SK-N-SH (cell line): ENCODE measurements around the gene ZNF319. TPM values are rescaled to one million over a fixed set of nuclear protein-coding genes. Genes with fewer than 3 reads are reported as not detected.

Source experiments
- CTCF ChIA-PET: fragments of 300-600, 350-600 bp; formaldehyde crosslinking; extraction: SDS; loops from one replicate; lab custom pipeline; 2021; lab: Yijun Ruan, JAX
- POLR2A ChIA-PET: fragments of 350-600 bp; sonication (Branson Sonifier 250); formaldehyde crosslinking; extraction: SDS; loops from one replicate; lab custom pipeline; 2020; ENCODE audit warnings: antibody characterized with exemption, inconsistent platforms; lab: Yijun Ruan, JAX
- DNase-seq: peaks from one replicate; pipeline ENCODE4 v3.0.0; 2012
- H2AFZ ChIP-seq: fragments of 200-600 bp; sonication (generic); 2 replicates; pipeline ENCODE4 v1.8.1; 2016; ENCODE audit warnings: antibody characterized with exemption, mild to moderate bottlenecking, low read depth
- H3F3A ChIP-seq: fragments of 200-600 bp; sonication (generic); replicated peaks from 2 replicates; pipeline ENCODE3; 2016; ENCODE audit warnings: antibody characterized with exemption, mild to moderate bottlenecking; ENCODE audit not compliant: insufficient read depth
- H3K27ac ChIP-seq, 2 experiments: fragments of 200-500 bp in 1 of 2; fragments of 200-600 bp in 1 of 2; sonication (Bioruptor generic) in 1 of 2; sonication (generic), shearing (Covaris generic) in 1 of 2; 2 replicates each; pipeline versions ENCODE4 v1.5.1 to v1.6.1; 2014 to 2016; ENCODE audit warnings: low read depth in 2 of 2, inconsistent platforms in 1 of 2, low read length in 1 of 2, mild to moderate bottlenecking in 1 of 2, mixed read lengths in 1 of 2
- H3K27me3 ChIP-seq: fragments of 200-600 bp; sonication (generic), shearing (Covaris generic); 2 replicates; pipeline ENCODE4 v1.6.1; 2016; ENCODE audit warnings: mixed run types; ENCODE audit not compliant: insufficient read depth
- H3K36me3 ChIP-seq, 2 experiments: fragments of 200-500 bp in 1 of 2; fragments of 200-600 bp in 1 of 2; sonication (Bioruptor generic) in 1 of 2; sonication (generic) in 1 of 2; replicated peaks in 1 of 2; 2 replicates each; pipeline versions ENCODE3 to v1.5.1; 2014 to 2016; ENCODE audit warnings: low read length in 1 of 2, mild to moderate bottlenecking in 1 of 2; ENCODE audit not compliant: insufficient read depth in 2 of 2, control insufficient read depth in 1 of 2
- H3K4me1 ChIP-seq, 2 experiments: fragments of 200-500 bp in 1 of 2; fragments of 200-600 bp in 1 of 2; sonication (Bioruptor generic) in 1 of 2; sonication (generic), shearing (Covaris generic) in 1 of 2; 2 replicates each; pipeline versions ENCODE4 v1.5.1 to v1.6.1; 2014 to 2016; ENCODE audit warnings: low read depth in 1 of 2, low read length in 1 of 2, mixed run types in 1 of 2; ENCODE audit not compliant: insufficient read depth in 2 of 2, control insufficient read depth in 1 of 2
- H3K4me2 ChIP-seq: fragments of 200-600 bp; sonication (generic), shearing (Covaris generic); 2 replicates; pipeline ENCODE4 v1.6.1; 2017; ENCODE audit warnings: mixed run types
- H3K4me3 ChIP-seq, 2 experiments: fragments of 200-500 bp in 1 of 2; fragments of 200-600 bp in 1 of 2; sonication (Bioruptor generic) in 1 of 2; sonication (generic), shearing (Covaris generic) in 1 of 2; 2 replicates each; pipeline versions ENCODE4 v1.5.1 to v1.8.1; 2014 to 2016; ENCODE audit warnings: low read depth in 2 of 2, inconsistent platforms in 1 of 2, low read length in 1 of 2, mild to moderate bottlenecking in 1 of 2, mixed read lengths in 1 of 2, moderate library complexity in 1 of 2
- H3K79me2 ChIP-seq: fragments of 200-600 bp; sonication (generic); 2 replicates; pipeline ENCODE4 v1.8.1; 2017; ENCODE audit warnings: mild to moderate bottlenecking; ENCODE audit not compliant: insufficient read depth
- H3K9ac ChIP-seq: fragments of 200-600 bp; sonication (generic); 2 replicates; pipeline ENCODE4 v1.6.1; 2017; ENCODE audit warnings: mixed run types
- H3K9me2 ChIP-seq: fragments of 200-600 bp; sonication (generic); 2 replicates; pipeline ENCODE4 v1.6.1; 2017; ENCODE audit warnings: mixed run types
- H3K9me3 ChIP-seq: fragments of 200-600 bp; sonication (generic); 2 replicates; pipeline ENCODE4 v1.6.1; 2017; ENCODE audit warnings: mixed run types, mild to moderate bottlenecking, moderate library complexity
- H4K20me1 ChIP-seq: fragments of 200-600 bp; sonication (generic); 2 replicates; pipeline ENCODE4 v1.6.1; 2017; ENCODE audit warnings: mild to moderate bottlenecking, mixed run types; ENCODE audit not compliant: insufficient read depth
- CHD2 ChIP-seq: fragments of 150-350 bp; IDR thresholded peaks from 2 replicates; pipeline ENCODE4 v1.6.1; 2018; ENCODE audit warnings: low read length; ENCODE audit not compliant: partially characterized antibody
- EZH2phosphoT487 ChIP-seq: fragments of 200-600 bp; sonication (generic); IDR thresholded peaks from 2 replicates; pipeline ENCODE4 v1.6.1; 2017; ENCODE audit warnings: low read depth, mixed run types, mild to moderate bottlenecking, antibody characterized with exemption, moderate library complexity, borderline replicate concordance
- FOXJ3 ChIP-seq: sonication (generic); formaldehyde crosslinking; IDR thresholded peaks from 2 replicates; pipeline ENCODE4 v1.5.1; 2020; ENCODE audit warnings: mild to moderate bottlenecking, missing genetic modification reagents
- FOXM1 ChIP-seq: IDR thresholded peaks from 2 replicates; pipeline ENCODE4 v1.4.0; 2012; ENCODE audit warnings: low read depth, mild to moderate bottlenecking
- JUND ChIP-seq: IDR thresholded peaks from 2 replicates; pipeline ENCODE4 v1.4.0; 2012
- MXI1 ChIP-seq: IDR thresholded peaks from 2 replicates; pipeline ENCODE4 v1.6.1; 2012; ENCODE audit warnings: mild to moderate bottlenecking, low read depth, low read length, improper control_type of control experiment
- RCOR1 ChIP-seq: fragments of 150-350 bp; IDR thresholded peaks from 2 replicates; pipeline ENCODE4 v1.6.1; 2017; ENCODE audit warnings: antibody characterized with exemption, low read length
- SIN3A ChIP-seq: IDR thresholded peaks from 2 replicates; pipeline ENCODE4 v1.6.1; 2012; ENCODE audit warnings: low read depth, mild to moderate bottlenecking, low read length, moderate library complexity, borderline replicate concordance
- TAF1 ChIP-seq: IDR thresholded peaks from 2 replicates; pipeline ENCODE4 v1.6.1; 2012; ENCODE audit warnings: low read depth, mild to moderate bottlenecking, low read length, moderate library complexity, borderline replicate concordance
- TCF12 ChIP-seq: IDR thresholded peaks from 2 replicates; pipeline ENCODE4 v1.4.0; 2012
- WGBS: methylation state at CpG from one replicate; pipeline ENCODE4 v1.1.6; 2017; ENCODE audit warnings: low lambda C conversion rate; 5-methylcytosine and 5-hydroxymethylcytosine counted together
- polyA plus RNA-seq, 3 experiments: library from polyadenylated mRNA; depleted of rRNA; stranded (reverse); fragments of >200 nt; gene quantifications; 2 replicates each; pipeline ENCODE4 v1.2.3, GENCODE V29; 2012
- TF ChIP-seq, protein P1 (sequence below): IDR thresholded peaks from 2 replicates; pipeline ENCODE4 v1.4.0; 2012; ENCODE audit warnings: low read depth, borderline replicate concordance
- TF ChIP-seq, protein P2 (sequence below): IDR thresholded peaks from 2 replicates; pipeline ENCODE4 v1.4.0; 2012; ENCODE audit warnings: low read depth

ZNF319 gene
- polyA plus RNA-seq, 1 of the 3 experiments (the other 2 are of a cell fraction), result 7.6 TPM

GRCh38 chr16:57962046-57962445 is 38.4 kb downstream of the ZNF319 start:
- no peak overlapping the region for H2AFZ ChIP-seq
- no peaks in the 10 kb centered on the region for H4K20me1 ChIP-seq
- no peaks in the 10 kb centered on the region for H3K36me3 ChIP-seq
- H3K4me2 ChIP-seq, result no peak overlapping the region
- no peaks in the 10 kb centered on the region for H3K9me3 ChIP-seq
- H3K4me1 ChIP-seq, result peaks cover 0 to 3% of the 10 kb centered on the region in 2 experiments; a peak in 1 of 4 replicates
- ChIA-PET CTCF (interaction anchor here (1.2 kb wide), 1 partner anchor 22 kb away, joined by 3 read pairs; no protein-coding TSS in a partner anchor), POLR2A (no interaction called here)
- no peak for TF ChIP-seq FOXM1
- no peak for TF ChIP-seq RCOR1
- TF ChIP-seq, protein P1, sequence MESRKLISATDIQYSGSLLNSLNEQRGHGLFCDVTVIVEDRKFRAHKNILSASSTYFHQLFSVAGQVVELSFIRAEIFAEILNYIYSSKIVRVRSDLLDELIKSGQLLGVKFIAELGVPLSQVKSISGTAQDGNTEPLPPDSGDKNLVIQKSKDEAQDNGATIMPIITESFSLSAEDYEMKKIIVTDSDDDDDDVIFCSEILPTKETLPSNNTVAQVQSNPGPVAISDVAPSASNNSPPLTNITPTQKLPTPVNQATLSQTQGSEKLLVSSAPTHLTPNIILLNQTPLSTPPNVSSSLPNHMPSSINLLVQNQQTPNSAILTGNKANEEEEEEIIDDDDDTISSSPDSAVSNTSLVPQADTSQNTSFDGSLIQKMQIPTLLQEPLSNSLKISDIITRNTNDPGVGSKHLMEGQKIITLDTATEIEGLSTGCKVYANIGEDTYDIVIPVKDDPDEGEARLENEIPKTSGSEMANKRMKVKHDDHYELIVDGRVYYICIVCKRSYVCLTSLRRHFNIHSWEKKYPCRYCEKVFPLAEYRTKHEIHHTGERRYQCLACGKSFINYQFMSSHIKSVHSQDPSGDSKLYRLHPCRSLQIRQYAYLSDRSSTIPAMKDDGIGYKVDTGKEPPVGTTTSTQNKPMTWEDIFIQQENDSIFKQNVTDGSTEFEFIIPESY, result no peak
- no peak for TF ChIP-seq CHD2
- TF ChIP-seq, protein P2, sequence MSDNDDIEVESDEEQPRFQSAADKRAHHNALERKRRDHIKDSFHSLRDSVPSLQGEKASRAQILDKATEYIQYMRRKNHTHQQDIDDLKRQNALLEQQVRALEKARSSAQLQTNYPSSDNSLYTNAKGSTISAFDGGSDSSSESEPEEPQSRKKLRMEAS, result no peak
- WGBS, result 29% methylated on average over 3 of the region's 5 CpGs
- no peaks in the 10 kb centered on the region for H3F3A ChIP-seq
- no peaks in the 10 kb centered on the region for H3K9me2 ChIP-seq
- peaks cover 8% of the 10 kb centered on the region; the same call in 1 of the 2 replicates for H3K27me3 ChIP-seq
- no peak overlapping the region for H3K27ac ChIP-seq
- no peak overlapping the region for H3K4me3 ChIP-seq
- no peak overlapping the region for H3K9ac ChIP-seq
- no peaks in the 10 kb centered on the region for H3K79me2 ChIP-seq
- no peak for DNase-seq

DNA sequence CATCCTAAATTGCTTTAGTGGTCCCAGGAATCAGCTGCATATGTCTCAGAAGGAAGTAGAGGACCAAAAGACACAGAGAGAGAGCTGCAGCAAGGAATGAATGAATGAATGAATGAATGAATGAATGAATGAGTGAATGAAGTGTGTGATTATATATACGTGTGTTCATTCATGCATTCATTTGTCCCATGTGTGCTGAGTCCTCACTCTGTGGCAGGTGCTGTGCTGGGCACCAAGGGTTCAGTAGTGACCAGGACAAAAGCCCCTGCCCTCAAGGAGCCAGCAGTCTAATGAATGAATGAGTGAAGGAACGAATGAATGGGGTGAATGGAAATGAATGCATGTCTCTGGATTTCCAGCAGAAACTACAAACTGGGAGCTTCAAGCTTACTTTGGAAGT is 38.9 kb downstream of the ZNF319 start:
- Histone ChIP-seq H3K27me3 (peaks cover 8% of the 10 kb centered on the region; the same call in 1 of the 2 replicates), H3K36me3 (no peaks in the 10 kb centered on the region)
- 16% methylated on average over 2 of the region's 2 CpGs for WGBS

More for the DNA sequence above, 38.9 kb downstream of the ZNF319 start:
- Histone ChIP-seq H3K4me2 (no peak overlapping the region), H2AFZ (no peak overlapping the region), H3K27ac (no peak overlapping the region), H3K9me2 (no peaks in the 10 kb centered on the region), H3K4me3 (no peak overlapping the region), H3K9ac (no peak overlapping the region), H3K4me1 (peaks cover 0 to 3% of the 10 kb centered on the region in 2 experiments; a peak in 1 of 4 replicates), H3F3A (no peaks in the 10 kb centered on the region), H4K20me1 (no peaks in the 10 kb centered on the region), H3K79me2 (no peaks in the 10 kb centered on the region), H3K9me3 (no peaks in the 10 kb centered on the region)
- no peak for DNase-seq
- POLR2A ChIA-PET, result no interaction called here
- TF ChIP-seq, protein P2, result no peak
- TF ChIP-seq SIN3A, result no peak
- no peak for TF ChIP-seq TCF12
- no peak for TF ChIP-seq MXI1
- no peak for TF ChIP-seq CHD2
- TF ChIP-seq EZH2phosphoT487, result no peak
- TF ChIP-seq FOXJ3, result no peak
- no peak for TF ChIP-seq TAF1
- TF ChIP-seq FOXM1, result no peak
- no peak for TF ChIP-seq JUND
- CTCF ChIA-PET, result no interaction called here
